Natural killer cell treated with Interleukin-12 subunit alpha and Interleukin-12 subunit beta and Interleukin-15 and Interleukin-18, amount 100 ng/mL, for 72 hours (primary cell): ENCODE results near the gene GCN1. TPM values are rescaled to one million over a fixed set of nuclear protein-coding genes. Genes with fewer than 3 reads are reported as not detected.

Source experiments
- ATAC-seq, 2 donors: fragments of 150-1000 bp; cut with Tn5 transposase in 1 of 2; sonication (Bioruptor Pico), chemical (Tn5 transposase) in 1 of 2; 2 replicates each; pipeline ENCODE4 v1.10.0; 2021
- DNase-seq: peaks from one replicate; pipeline ENCODE4 v3.0.0; 2022; ENCODE audit warnings: low spot score
- H3K27ac Mint-ChIP-seq, 2 donors: 1 replicate in 1 of 2; 2 replicates in 1 of 2; pipeline ENCODE4 v1.8.0; 2022; ENCODE audit warnings: mixed read lengths in 2 of 2, mild to moderate bottlenecking in 1 of 2, moderate library complexity in 1 of 2
- H3K27me3 Mint-ChIP-seq, 2 donors: 1 replicate in 1 of 2; 2 replicates in 1 of 2; pipeline ENCODE4 v1.8.0; 2022; ENCODE audit warnings: mixed read lengths in 2 of 2
- H3K36me3 Mint-ChIP-seq: one replicate; pipeline ENCODE4 v1.8.0; 2022; ENCODE audit warnings: mixed read lengths
- H3K4me1 Mint-ChIP-seq, 2 donors: 1 replicate in 1 of 2; 2 replicates in 1 of 2; pipeline ENCODE4 v1.8.0; 2022; ENCODE audit warnings: low read depth in 2 of 2, mixed read lengths in 2 of 2, mild to moderate bottlenecking in 1 of 2
- H3K4me3 Mint-ChIP-seq: one replicate; pipeline ENCODE4 v1.8.0; 2022; ENCODE audit warnings: mixed read lengths
- H3K9me3 Mint-ChIP-seq: 2 replicates; pipeline ENCODE4 v1.8.0; 2022; ENCODE audit warnings: mixed read lengths
- total RNA-seq, 2 donors: library from RNA; stranded (reverse); gene quantifications; one replicate each; pipeline ENCODE4 v1.2.3, GENCODE V29; 2022

GCN1 gene
- total RNA-seq, 2 donors from 2014 or later = 126 to 311 TPM

DNA sequence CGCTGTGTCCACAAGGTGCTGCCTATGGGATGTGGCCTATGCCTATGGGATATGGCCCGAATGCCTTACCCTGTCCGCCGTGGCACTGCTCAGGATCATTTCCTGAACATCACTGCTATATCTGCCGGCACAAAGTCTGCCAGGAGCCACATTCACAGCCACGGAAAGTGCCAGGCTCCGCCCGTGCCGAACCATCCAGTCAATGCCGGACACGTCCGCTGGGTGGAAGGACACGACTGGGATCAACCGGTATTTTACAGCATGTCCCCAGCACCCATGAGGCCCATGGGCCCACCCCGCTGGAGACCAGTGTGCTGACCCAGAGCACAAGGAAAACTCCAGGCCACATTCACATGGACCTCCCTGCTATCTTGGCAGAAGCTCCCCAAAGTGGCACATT, 63.4 kb downstream of the GCN1 start:
- Mint-ChIP-seq H3K27me3 (no peaks in the 10 kb centered on the region), H3K4me1 (no peaks in the 10 kb centered on the region), H3K27ac (no peak overlapping the region), H3K4me3 (no peak overlapping the region), H3K9me3 (no peaks in the 10 kb centered on the region), H3K36me3 (peaks cover 16% of the 10 kb centered on the region)
- ATAC-seq (no peak), DNase-seq (no peak)

DNA sequence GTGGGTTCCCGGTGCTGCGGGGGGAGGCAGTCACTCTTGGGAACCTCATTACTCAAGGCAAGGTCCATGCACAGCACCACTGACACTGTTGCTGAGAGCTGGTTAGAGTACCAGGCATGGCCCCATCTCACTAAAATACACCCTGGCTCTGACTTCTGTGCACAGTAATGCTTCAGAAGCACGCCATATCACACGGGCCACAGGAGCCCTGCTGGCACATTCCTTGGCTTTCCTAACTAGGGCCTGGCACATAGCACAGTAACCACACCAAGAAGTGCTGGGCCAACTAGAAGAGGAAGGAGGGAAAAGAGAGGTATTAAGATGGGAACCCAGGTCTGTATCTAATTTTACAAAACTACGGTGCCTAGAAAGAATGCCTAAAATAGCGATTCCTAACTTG, 64.5 kb downstream of the GCN1 start:
- H3K9me3 Mint-ChIP-seq = no peaks in the 10 kb centered on the region
- H3K4me1 Mint-ChIP-seq = no peaks in the 10 kb centered on the region
- H3K27ac Mint-ChIP-seq = no peak overlapping the region
- H3K4me3 Mint-ChIP-seq = no peak overlapping the region
- peaks cover 16% of the 10 kb centered on the region for H3K36me3 Mint-ChIP-seq
- H3K27me3 Mint-ChIP-seq = no peaks in the 10 kb centered on the region
- DNase-seq (no peak), ATAC-seq (no peak)

- H3K27ac Mint-ChIP-seq = peak overlapping the region in 1 of 2 donors; percentile 9
- DNase-seq = no peak
- ATAC-seq = no peak
- H3K4me3 Mint-ChIP-seq = no peak overlapping the region
- no peaks in the 10 kb centered on the region for H3K27me3 Mint-ChIP-seq
- H3K36me3 Mint-ChIP-seq = peaks cover 16% of the 10 kb centered on the region
- no peaks in the 10 kb centered on the region for H3K9me3 Mint-ChIP-seq
- H3K4me1 Mint-ChIP-seq = peaks cover 13 to 16% of the 10 kb centered on the region in 2 donors
Measured at GRCh38 chr12:120126635-120127005, 67.9 kb downstream of the GCN1 start.

- ATAC-seq (no peak), DNase-seq (no peak)
- peaks cover 16% of the 10 kb centered on the region for H3K36me3 Mint-ChIP-seq
- H3K27me3 Mint-ChIP-seq = no peaks in the 10 kb centered on the region
- peak overlapping the region in 1 of 2 donors; percentile 9 for H3K27ac Mint-ChIP-seq
- no peaks in the 10 kb centered on the region for H3K9me3 Mint-ChIP-seq
- H3K4me1 Mint-ChIP-seq = peaks cover 16 to 22% of the 10 kb centered on the region in 2 donors
- H3K4me3 Mint-ChIP-seq = no peak overlapping the region
Measured at GRCh38 chr12:120125792-120126634, 68.5 kb downstream of the GCN1 start.

DNA sequence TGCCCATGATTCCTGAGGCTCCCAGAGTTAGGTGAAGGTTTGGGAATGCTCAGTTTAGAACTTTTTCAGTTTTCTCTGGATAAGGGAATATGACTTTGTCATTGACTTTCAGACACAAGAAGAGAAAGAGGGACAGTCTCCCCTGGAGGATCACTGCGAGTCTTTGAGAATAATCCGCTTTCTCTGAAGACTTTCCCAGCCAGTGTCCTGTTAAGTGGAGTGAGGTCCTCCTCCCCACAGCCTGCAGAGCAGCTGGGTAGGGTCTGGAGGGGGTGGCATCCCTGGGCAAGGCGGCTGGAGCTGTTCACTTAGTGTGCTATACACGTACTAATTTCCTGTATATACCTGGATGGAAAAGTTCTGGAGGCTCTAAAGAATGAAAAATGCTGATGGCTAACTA, 69.5 kb downstream of the GCN1 start:
- Mint-ChIP-seq H3K4me3 (no peak overlapping the region), H3K9me3 (no peaks in the 10 kb centered on the region), H3K36me3 (peaks cover 16% of the 10 kb centered on the region), H3K27ac (peak overlapping the region in 1 of 2 donors; percentile 4), H3K27me3 (no peaks in the 10 kb centered on the region), H3K4me1 (peaks cover 22 to 30% of the 10 kb centered on the region in 2 donors)
- ATAC-seq (no peak), DNase-seq (no peak)

- peaks cover 5% of the 10 kb centered on the region for H3K36me3 Mint-ChIP-seq
- ATAC-seq (peak in 1 of 2 donors; percentile 39), DNase-seq (no peak)
- no peaks in the 10 kb centered on the region for H3K9me3 Mint-ChIP-seq
- no peak overlapping the region for H3K27ac Mint-ChIP-seq
- no peaks in the 10 kb centered on the region for H3K27me3 Mint-ChIP-seq
- peak overlapping the region; percentile 8 for H3K4me3 Mint-ChIP-seq
- H3K4me1 Mint-ChIP-seq = peaks cover 47 to 57% of the 10 kb centered on the region in 2 donors
Measured at GRCh38 chr12:120121766-120122293, 72.7 kb downstream of the GCN1 start.

GRCh38 chr12:120121343-120121742, 73.2 kb downstream of the GCN1 start:
- ATAC-seq = no peak
- no peak for DNase-seq
- Mint-ChIP-seq H3K4me1 (peaks cover 47 to 57% of the 10 kb centered on the region in 2 donors), H3K4me3 (peak overlapping the region; percentile 60), H3K36me3 (no peaks in the 10 kb centered on the region), H3K9me3 (no peaks in the 10 kb centered on the region), H3K27ac (peak overlapping the region; percentile 33 to 92), H3K27me3 (no peaks in the 10 kb centered on the region)

DNA sequence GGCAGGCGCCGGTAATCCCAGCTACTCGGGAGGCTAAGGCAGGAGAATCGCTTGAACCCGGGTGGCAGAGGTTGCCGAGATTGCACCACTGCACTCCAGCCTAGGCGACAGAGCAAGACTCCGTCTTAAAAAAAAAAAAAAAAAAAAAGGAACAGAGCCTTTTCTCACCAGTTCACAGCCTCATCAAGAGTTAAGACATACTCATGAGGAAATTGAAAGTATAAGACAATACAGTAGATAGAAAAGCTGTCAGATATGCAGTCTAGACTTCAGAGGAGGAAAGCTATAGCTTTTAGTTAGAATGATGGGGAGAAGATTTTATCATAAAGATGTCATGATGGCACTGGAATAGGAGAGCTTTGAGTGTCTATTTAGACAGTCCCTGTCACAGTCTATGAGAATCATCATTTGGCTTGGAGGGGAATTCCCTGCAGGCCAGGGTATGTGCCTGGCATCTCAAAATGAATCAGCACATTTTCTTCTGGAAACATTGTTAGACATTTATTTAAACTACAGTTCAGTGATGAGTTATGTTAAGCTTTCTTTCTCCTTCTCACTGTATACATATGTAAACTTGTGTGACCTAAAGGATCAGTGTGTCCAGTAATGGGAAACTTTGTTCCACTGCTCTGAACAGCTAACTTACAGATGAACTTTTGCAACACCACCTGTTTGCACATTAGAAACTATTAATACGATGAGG, 75.1 kb downstream of the GCN1 start:
- ATAC-seq = peak; percentile 46 to 47

DNA sequence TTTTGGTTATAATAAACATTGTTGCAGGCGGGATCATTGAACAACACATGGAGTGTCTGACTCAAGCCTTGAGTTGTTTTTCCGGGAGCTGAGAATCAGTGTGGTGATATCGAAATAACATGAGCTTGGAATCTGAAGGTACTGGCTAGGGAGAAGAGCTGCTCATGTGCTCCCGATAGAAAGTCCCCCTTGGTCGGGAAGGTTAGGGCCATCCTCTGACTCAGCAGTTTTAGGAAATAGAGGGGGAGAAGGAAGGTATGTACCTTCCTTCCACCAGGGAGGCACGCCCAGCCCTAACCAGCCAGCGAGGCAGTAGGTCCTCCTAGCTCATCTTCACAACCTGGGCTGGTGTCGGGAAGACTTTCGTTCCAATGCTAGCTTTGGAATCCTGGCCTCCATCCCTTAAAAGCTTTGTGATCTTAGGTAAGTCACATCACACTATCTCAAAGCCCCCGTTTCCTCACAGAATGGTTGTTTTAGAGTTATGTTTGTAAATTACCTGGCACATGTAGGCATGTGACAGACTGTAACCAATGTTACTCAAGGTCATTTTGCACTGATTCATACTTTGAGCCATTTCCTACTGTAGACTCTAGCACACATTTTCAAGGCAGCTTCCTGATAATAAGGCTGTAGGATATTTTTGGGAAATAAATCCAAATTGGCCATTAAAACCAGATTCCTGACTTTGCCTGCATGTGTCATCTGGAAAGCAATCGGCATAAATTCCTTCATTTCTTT, 76.0 kb downstream of the GCN1 start:
- H3K4me3 Mint-ChIP-seq = peak overlapping the region; percentile 95
- H3K9me3 Mint-ChIP-seq = no peaks in the 10 kb centered on the region
- H3K27ac Mint-ChIP-seq = peak overlapping the region; percentile 91 to 92
- H3K27me3 Mint-ChIP-seq = no peaks in the 10 kb centered on the region
- H3K36me3 Mint-ChIP-seq = peaks cover 13% of the 10 kb centered on the region
- no peak for DNase-seq
- H3K4me1 Mint-ChIP-seq = peaks cover 58 to 71% of the 10 kb centered on the region in 2 donors
- no peak for ATAC-seq

More for the DNA sequence above, 75.1 kb downstream of the GCN1 start:
- no peaks in the 10 kb centered on the region for H3K27me3 Mint-ChIP-seq
- peaks cover 64 to 76% of the 10 kb centered on the region in 2 donors for H3K4me1 Mint-ChIP-seq
- no peak for DNase-seq
- peak overlapping the region; percentile 95 for H3K4me3 Mint-ChIP-seq
- H3K27ac Mint-ChIP-seq = peak overlapping the region; percentile 91 to 92
- H3K36me3 Mint-ChIP-seq = peaks cover 13% of the 10 kb centered on the region
- no peaks in the 10 kb centered on the region for H3K9me3 Mint-ChIP-seq

- Mint-ChIP-seq H3K4me3 (peak overlapping the region; percentile 95), H3K27ac (peak overlapping the region; percentile 89 to 91), H3K36me3 (peaks cover 13% of the 10 kb centered on the region), H3K9me3 (no peaks in the 10 kb centered on the region), H3K27me3 (no peaks in the 10 kb centered on the region), H3K4me1 (peaks cover 61 to 67% of the 10 kb centered on the region in 2 donors)
- no peak for DNase-seq
- ATAC-seq = no peak
Measured at GRCh38 chr12:120117961-120118320, 76.6 kb downstream of the GCN1 start.

DNA sequence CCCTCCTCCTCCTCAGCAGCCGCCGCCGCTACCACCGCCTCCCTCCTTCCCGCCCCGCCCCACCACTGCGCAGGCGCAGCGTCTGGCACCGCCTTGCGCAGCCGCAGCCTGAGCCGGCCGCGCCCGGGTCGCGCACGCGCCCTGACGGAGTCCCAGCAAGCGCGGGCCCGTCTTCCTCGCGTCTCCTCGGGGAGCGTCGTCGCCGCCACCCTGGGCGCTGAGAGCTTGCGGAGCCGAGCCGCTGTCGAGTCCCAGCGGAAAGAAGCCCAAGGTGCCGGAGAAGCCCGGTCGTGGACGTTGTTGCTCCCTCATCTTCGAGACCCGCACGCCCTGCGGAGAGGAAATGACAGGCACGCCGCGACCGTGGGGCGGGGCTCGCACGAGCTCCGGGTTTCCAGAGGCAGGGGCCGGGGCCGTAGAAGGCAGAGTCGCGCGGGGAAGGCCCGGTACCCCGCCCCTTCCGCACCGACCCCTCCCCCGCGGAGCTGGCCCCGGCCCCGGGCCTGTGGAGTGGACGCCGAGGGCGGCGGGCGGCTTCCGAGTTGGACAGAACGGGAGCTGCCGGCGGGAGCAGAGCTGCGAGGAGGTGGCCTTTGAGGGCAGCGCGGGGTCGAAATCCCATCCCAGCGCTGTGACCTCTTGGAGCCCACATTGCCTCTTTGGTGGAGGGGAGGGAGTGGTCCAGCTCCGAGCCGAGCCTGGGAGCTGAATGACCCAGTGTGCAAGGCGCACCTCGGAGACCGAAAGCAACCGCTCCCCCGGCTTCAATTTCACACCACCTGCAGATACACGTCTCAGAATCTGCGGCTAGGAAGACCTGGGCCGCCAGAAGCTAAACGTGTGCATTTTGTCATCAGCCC, 77.5 kb downstream of the GCN1 start:
- no peaks in the 10 kb centered on the region for H3K9me3 Mint-ChIP-seq
- no peaks in the 10 kb centered on the region for H3K27me3 Mint-ChIP-seq
- ATAC-seq = peak; percentile 90 to 91
- H3K4me3 Mint-ChIP-seq = peak overlapping the region; percentile 95
- peak overlapping the region; percentile 89 to 91 for H3K27ac Mint-ChIP-seq
- peak; percentile 98 for DNase-seq
- peaks cover 69 to 72% of the 10 kb centered on the region in 2 donors for H3K4me1 Mint-ChIP-seq
- peaks cover 13% of the 10 kb centered on the region for H3K36me3 Mint-ChIP-seq

- Mint-ChIP-seq H3K36me3 (peaks cover 13% of the 10 kb centered on the region), H3K9me3 (no peaks in the 10 kb centered on the region), H3K27ac (peak within 1 kb of the TSS; percentile 89 to 91), H3K4me1 (peaks cover 69 to 72% of the 10 kb centered on the region in 2 donors), H3K4me3 (peak within 1 kb of the TSS; percentile 95), H3K27me3 (no peaks in the 10 kb centered on the region)
- no peak for ATAC-seq
- no peak for DNase-seq
Measured at GRCh38 chr12:120116441-120116791, 78.1 kb downstream of the GCN1 start, which contains the start of gene RAB35. RAB35 (minus strand) TSS chr12:120116753; CDS start chr12:120116650, 103 bp downstream.
